ENCODE results near the gene CPED1. TPM values are rescaled to one million over a fixed set of nuclear protein-coding genes. Genes with fewer than 3 reads are reported as not detected.
A peak's percentile ranks its signal among the peaks of the same experiment; 100 is the strongest.

The CPED1 gene
- total RNA-seq, 2 experiments from 2014 or later, result not detected

- CTCF ChIA-PET (ENCODE audit: unreplicated experiment), result no interaction called here
- Histone ChIP-seq H4K20me1 (ENCODE audit: insufficient read depth, low read length) (no peaks in the 10 kb centered on the region), H3K27ac (ENCODE audit: low read depth, low read length, poor library complexity, severe bottlenecking) (no peak overlapping the region), H3K9me2 (ENCODE audit: insufficient read depth, low read length) (no peaks in the 10 kb centered on the region), H2AFZ (ENCODE audit: low read length) (no peak overlapping the region; the same call in 1 of the 2 replicates), H3K4me3 (ENCODE audit: low read depth, low read length, poor library complexity, severe bottlenecking) (no peak overlapping the region), H3K36me3 (ENCODE audit: insufficient read depth, low read length) (no peaks in the 10 kb centered on the region), H3K4me1 (ENCODE audit: insufficient read depth, low read length, poor library complexity, severe bottlenecking) (peaks cover 28% of the 10 kb centered on the region), H3K4me2 (ENCODE audit: low read length) (no peak overlapping the region; the same call in 1 of the 2 replicates), H3K79me2 (ENCODE audit: insufficient read depth, low read depth, low read length) (no peaks in the 10 kb centered on the region), H3K9me3 (ENCODE audit: low read length) (no peaks in the 10 kb centered on the region)
- intact Hi-C loops (cut with micrococcal nuclease; ENCODE audit: unreplicated experiment), result loop anchor here (2.0 to 5.0 kb wide), 2 partner anchors 41 to 108 kb away; no protein-coding TSS in a partner anchor
- POLR2A ChIA-PET, result interaction anchor here (0.7 to 1.6 kb wide), 5 partner anchors 9 to 107 kb away, joined by 3 to 7 read pairs (median 4); no protein-coding TSS in a partner anchor
- TF ChIP-seq EZH2phosphoT487 (IDR thresholded peaks at IDR 0.05; ENCODE audit: borderline replicate concordance, low read depth, low read length) (no peak), CTCF (conservative IDR thresholded peaks at IDR 0.05; ENCODE audit: low read length) (no peak)
- BruUV-seq (replicated peaks), result no TSS peak
- no peak for DNase-seq (ENCODE audit: low spot score)
Measured at GRCh38 chr7:121139427-121139826, 150.9 kb downstream of the CPED1 start.

- H3K27ac ChIP-seq (ENCODE audit: low read depth, low read length, poor library complexity, severe bottlenecking), result no peak overlapping the region
- TF ChIP-seq EZH2phosphoT487 (IDR thresholded peaks at IDR 0.05; ENCODE audit: borderline replicate concordance, low read depth, low read length) (no peak), CTCF (conservative IDR thresholded peaks at IDR 0.05; ENCODE audit: low read length) (no peak)
- H3K4me2 ChIP-seq (ENCODE audit: low read length), result peak overlapping the region; percentile 34; the same call in 1 of the 2 replicates
- H2AFZ ChIP-seq (ENCODE audit: low read length), result peak overlapping the region; percentile 80
- H3K9me3 ChIP-seq (ENCODE audit: low read length), result no peaks in the 10 kb centered on the region
- no peaks in the 10 kb centered on the region for H3K36me3 ChIP-seq (ENCODE audit: insufficient read depth, low read length)
- no peaks in the 10 kb centered on the region for H3K79me2 ChIP-seq (ENCODE audit: insufficient read depth, low read depth, low read length)
- no TSS peak for BruUV-seq (replicated peaks)
- H3K4me3 ChIP-seq (ENCODE audit: low read depth, low read length, poor library complexity, severe bottlenecking), result no peak overlapping the region
- ChIA-PET POLR2A (no interaction called here), CTCF (ENCODE audit: unreplicated experiment) (no interaction called here)
- DNase-seq (ENCODE audit: low spot score), result peak; percentile 41
- intact Hi-C loops (cut with micrococcal nuclease; ENCODE audit: unreplicated experiment), result no loop called here
- H4K20me1 ChIP-seq (ENCODE audit: insufficient read depth, low read length), result no peaks in the 10 kb centered on the region
- H3K4me1 ChIP-seq (ENCODE audit: insufficient read depth, low read length, poor library complexity, severe bottlenecking), result peaks cover 28% of the 10 kb centered on the region
- no peaks in the 10 kb centered on the region for H3K9me2 ChIP-seq (ENCODE audit: insufficient read depth, low read length)
Measured at GRCh38 chr7:121140790-121141189, 152.3 kb downstream of the CPED1 start.

- Histone ChIP-seq H3K4me2 (ENCODE audit: low read length) (no peak overlapping the region), H3K9me3 (ENCODE audit: low read length) (no peaks in the 10 kb centered on the region), H3K36me3 (ENCODE audit: insufficient read depth, low read length) (no peaks in the 10 kb centered on the region), H3K27ac (ENCODE audit: low read depth, low read length, poor library complexity, severe bottlenecking) (no peak overlapping the region), H3K9me2 (ENCODE audit: insufficient read depth, low read length) (no peaks in the 10 kb centered on the region), H2AFZ (ENCODE audit: low read length) (no peak overlapping the region), H3K79me2 (ENCODE audit: insufficient read depth, low read depth, low read length) (no peaks in the 10 kb centered on the region), H3K4me3 (ENCODE audit: low read depth, low read length, poor library complexity, severe bottlenecking) (no peak overlapping the region), H4K20me1 (ENCODE audit: insufficient read depth, low read length) (no peaks in the 10 kb centered on the region), H3K4me1 (ENCODE audit: insufficient read depth, low read length, poor library complexity, severe bottlenecking) (peaks cover 10% of the 10 kb centered on the region)
- TF ChIP-seq CTCF (conservative IDR thresholded peaks at IDR 0.05; ENCODE audit: low read length) (no peak), EZH2phosphoT487 (IDR thresholded peaks at IDR 0.05; ENCODE audit: borderline replicate concordance, low read depth, low read length) (no peak)
- no TSS peak for BruUV-seq (replicated peaks)
- DNase-seq (ENCODE audit: low spot score), result no peak
- intact Hi-C loops (cut with micrococcal nuclease; ENCODE audit: unreplicated experiment), result no loop called here
- POLR2A ChIA-PET, result interaction anchor here (0.7 kb wide), 1 partner anchor 21 kb away, joined by 3 read pairs; no protein-coding TSS in a partner anchor
- CTCF ChIA-PET (ENCODE audit: unreplicated experiment), result no interaction called here
Measured at GRCh38 chr7:121151774-121152221, 163.3 kb downstream of the CPED1 start.

Data from OCI-LY7 (cell line).